ENCODE results near the gene SCN10A.

- TF ChIP-seq IKZF1 (IDR thresholded peaks at IDR 0.05), result no peak
- no peak for TF ChIP-seq ZZZ3 (CRISPR knock-in tag; IDR thresholded peaks at IDR 0.05; ENCODE audit: borderline replicate concordance)
- TF ChIP-seq, protein P1, sequence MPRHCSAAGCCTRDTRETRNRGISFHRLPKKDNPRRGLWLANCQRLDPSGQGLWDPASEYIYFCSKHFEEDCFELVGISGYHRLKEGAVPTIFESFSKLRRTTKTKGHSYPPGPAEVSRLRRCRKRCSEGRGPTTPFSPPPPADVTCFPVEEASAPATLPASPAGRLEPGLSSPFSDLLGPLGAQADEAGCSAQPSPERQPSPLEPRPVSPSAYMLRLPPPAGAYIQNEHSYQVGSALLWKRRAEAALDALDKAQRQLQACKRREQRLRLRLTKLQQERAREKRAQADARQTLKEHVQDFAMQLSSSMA (CRISPR knock-in tag; IDR thresholded peaks at IDR 0.05), result no peak
- TF ChIP-seq KLF13 (CRISPR knock-in tag; IDR thresholded peaks at IDR 0.05), result no peak
- no peak for TF ChIP-seq ZNF234 (CRISPR knock-in tag; conservative IDR thresholded peaks at IDR 0.05)
- no peak for TF ChIP-seq SRSF4 (IDR thresholded peaks at IDR 0.05; ENCODE audit: low read depth, low read length, poor library complexity, severe bottlenecking)
- no peak for TF ChIP-seq ATF1 (CRISPR knock-in tag; IDR thresholded peaks at IDR 0.05)
- no peak for TF ChIP-seq TAF1 (CRISPR knock-in tag; IDR thresholded peaks at IDR 0.05)
- TF ChIP-seq BHLHE40 (IDR thresholded peaks at IDR 0.05; ENCODE audit: low read length), result no peak
- TF ChIP-seq ZSCAN20 (CRISPR knock-in tag; IDR thresholded peaks at IDR 0.05; ENCODE audit: borderline replicate concordance), result no peak
- TF ChIP-seq, protein P2, sequence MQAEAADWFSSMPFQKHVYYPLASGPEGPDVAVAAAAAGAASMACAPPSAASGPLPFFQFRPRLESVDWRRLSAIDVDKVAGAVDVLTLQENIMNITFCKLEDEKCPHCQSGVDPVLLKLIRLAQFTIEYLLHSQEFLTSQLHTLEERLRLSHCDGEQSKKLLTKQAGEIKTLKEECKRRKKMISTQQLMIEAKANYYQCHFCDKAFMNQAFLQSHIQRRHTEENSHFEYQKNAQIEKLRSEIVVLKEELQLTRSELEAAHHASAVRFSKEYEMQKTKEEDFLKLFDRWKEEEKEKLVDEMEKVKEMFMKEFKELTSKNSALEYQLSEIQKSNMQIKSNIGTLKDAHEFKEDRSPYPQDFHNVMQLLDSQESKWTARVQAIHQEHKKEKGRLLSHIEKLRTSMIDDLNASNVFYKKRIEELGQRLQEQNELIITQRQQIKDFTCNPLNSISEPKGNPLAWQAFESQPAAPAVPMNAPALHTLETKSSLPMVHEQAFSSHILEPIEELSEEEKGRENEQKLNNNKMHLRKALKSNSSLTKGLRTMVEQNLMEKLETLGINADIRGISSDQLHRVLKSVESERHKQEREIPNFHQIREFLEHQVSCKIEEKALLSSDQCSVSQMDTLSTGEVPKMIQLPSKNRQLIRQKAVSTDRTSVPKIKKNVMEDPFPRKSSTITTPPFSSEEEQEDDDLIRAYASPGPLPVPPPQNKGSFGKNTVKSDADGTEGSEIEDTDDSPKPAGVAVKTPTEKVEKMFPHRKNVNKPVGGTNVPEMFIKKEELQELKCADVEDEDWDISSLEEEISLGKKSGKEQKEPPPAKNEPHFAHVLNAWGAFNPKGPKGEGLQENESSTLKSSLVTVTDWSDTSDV (CRISPR knock-in tag; IDR thresholded peaks at IDR 0.05), result no peak
Observed at GRCh38 chr3:38739931-38740330, 76.1 kb downstream of the SCN10A start.

Measured in HepG2 (cell line).